ENCODE measurements around the gene CDK11A. TPM values are rescaled to one million over a fixed set of nuclear protein-coding genes. Genes with fewer than 3 reads are reported as not detected.

CDK11A gene
- polyA plus RNA-seq, 2 of the 4 experiments (the other 2 are of a cell fraction), result 6.7 to 36.4 TPM

- Histone ChIP-seq H3K4me3 (no peak overlapping the region), H3K4me2 (no peak overlapping the region), H3K4me1 (no peaks in the 10 kb centered on the region), H3K9me3 (no peaks in the 10 kb centered on the region), H3K27ac (no peak overlapping the region)
- no peak for ATAC-seq
- TF ChIP-seq GATA3 (IDR thresholded peaks at IDR 0.05; ENCODE audit: borderline replicate concordance) (no peak), CEBPB (IDR thresholded peaks at IDR 0.05) (no peak), MAFK (IDR thresholded peaks at IDR 0.05; ENCODE audit: partially characterized antibody) (no peak), TP53 (CRISPR knock-in tag; IDR thresholded peaks at IDR 0.05) (no peak), SMC3 (IDR thresholded peaks at IDR 0.05) (no peak), ESRRA (IDR thresholded peaks at IDR 0.05; ENCODE audit: borderline replicate concordance, low read length) (no peak), ZFP36 (IDR thresholded peaks at IDR 0.05; ENCODE audit: borderline replicate concordance, partially characterized antibody) (no peak), BHLHE40 (IDR thresholded peaks at IDR 0.05; ENCODE audit: low read depth, low read length) (no peak), CHD4 (IDR thresholded peaks at IDR 0.05; ENCODE audit: borderline replicate concordance) (no peak), ZNF302 (CRISPR knock-in tag; IDR thresholded peaks at IDR 0.05) (no peak), FOXS1 (CRISPR knock-in tag; IDR thresholded peaks at IDR 0.05) (no peak), ZC3H11A (IDR thresholded peaks at IDR 0.05) (no peak), CBX2 (IDR thresholded peaks at IDR 0.05; ENCODE audit: borderline replicate concordance, low read depth) (no peak), HOXB13 (CRISPR knock-in tag; IDR thresholded peaks at IDR 0.05; ENCODE audit: low read depth) (no peak), HMGXB4 (CRISPR knock-in tag; IDR thresholded peaks at IDR 0.05; ENCODE audit: borderline replicate concordance) (no peak)
- TF ChIP-seq, protein P1, sequence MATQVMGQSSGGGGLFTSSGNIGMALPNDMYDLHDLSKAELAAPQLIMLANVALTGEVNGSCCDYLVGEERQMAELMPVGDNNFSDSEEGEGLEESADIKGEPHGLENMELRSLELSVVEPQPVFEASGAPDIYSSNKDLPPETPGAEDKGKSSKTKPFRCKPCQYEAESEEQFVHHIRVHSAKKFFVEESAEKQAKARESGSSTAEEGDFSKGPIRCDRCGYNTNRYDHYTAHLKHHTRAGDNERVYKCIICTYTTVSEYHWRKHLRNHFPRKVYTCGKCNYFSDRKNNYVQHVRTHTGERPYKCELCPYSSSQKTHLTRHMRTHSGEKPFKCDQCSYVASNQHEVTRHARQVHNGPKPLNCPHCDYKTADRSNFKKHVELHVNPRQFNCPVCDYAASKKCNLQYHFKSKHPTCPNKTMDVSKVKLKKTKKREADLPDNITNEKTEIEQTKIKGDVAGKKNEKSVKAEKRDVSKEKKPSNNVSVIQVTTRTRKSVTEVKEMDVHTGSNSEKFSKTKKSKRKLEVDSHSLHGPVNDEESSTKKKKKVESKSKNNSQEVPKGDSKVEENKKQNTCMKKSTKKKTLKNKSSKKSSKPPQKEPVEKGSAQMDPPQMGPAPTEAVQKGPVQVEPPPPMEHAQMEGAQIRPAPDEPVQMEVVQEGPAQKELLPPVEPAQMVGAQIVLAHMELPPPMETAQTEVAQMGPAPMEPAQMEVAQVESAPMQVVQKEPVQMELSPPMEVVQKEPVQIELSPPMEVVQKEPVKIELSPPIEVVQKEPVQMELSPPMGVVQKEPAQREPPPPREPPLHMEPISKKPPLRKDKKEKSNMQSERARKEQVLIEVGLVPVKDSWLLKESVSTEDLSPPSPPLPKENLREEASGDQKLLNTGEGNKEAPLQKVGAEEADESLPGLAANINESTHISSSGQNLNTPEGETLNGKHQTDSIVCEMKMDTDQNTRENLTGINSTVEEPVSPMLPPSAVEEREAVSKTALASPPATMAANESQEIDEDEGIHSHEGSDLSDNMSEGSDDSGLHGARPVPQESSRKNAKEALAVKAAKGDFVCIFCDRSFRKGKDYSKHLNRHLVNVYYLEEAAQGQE (IDR thresholded peaks at IDR 0.05), result no peak
- TF ChIP-seq, protein P2, sequence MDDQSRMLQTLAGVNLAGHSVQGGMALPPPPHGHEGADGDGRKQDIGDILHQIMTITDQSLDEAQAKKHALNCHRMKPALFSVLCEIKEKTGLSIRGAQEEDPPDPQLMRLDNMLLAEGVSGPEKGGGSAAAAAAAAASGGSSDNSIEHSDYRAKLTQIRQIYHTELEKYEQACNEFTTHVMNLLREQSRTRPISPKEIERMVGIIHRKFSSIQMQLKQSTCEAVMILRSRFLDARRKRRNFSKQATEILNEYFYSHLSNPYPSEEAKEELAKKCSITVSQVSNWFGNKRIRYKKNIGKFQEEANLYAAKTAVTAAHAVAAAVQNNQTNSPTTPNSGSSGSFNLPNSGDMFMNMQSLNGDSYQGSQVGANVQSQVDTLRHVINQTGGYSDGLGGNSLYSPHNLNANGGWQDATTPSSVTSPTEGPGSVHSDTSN (IDR thresholded peaks at IDR 0.05), result no peak
- TF ChIP-seq, protein P3, sequence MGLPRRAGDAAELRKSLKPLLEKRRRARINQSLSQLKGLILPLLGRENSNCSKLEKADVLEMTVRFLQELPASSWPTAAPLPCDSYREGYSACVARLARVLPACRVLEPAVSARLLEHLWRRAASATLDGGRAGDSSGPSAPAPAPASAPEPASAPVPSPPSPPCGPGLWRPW (IDR thresholded peaks at IDR 0.05), result no peak
- no peak for DNase-seq (ENCODE audit: low read depth in 1 of 2, low spot score in 1 of 2)
- ChIA-PET CTCF (interaction anchor here (0.8 to 1.2 kb wide), 3 partner anchors 13 to 57 kb away, joined by 3 to 4 read pairs (median 3); no protein-coding TSS in a partner anchor), POLR2A (no interaction called here)
- WGBS (ENCODE audit: missing lambda C conversion rate), result no CpG with 5 or more reads among the region's 15 CpGs
- FAIRE-seq, result no peak
Measured at GRCh38 chr1:1666526-1666925, 57.6 kb downstream of the CDK11A start.

DNA sequence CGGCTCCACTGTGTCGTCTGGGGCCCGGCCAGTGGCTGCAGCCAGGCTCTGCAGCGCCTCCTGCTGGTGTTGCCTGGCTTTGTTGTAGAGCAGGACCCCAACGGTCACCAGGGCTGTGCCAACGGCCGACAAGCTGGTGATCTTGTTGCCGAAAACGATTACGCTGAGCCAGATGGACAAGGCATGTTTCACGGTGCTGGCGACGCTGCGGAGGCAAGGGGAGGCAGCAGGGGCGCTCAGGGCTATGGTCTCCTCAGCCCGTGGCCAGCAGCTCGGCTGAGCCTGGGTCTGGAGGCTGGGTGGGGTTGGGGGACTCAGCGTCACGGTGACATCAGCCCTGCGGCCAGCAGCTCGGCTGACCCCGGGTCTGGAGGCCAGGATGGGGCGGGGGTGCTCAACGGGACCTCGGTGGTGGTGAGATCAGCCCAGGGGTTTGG is 58.3 kb downstream of the CDK11A start:
- Histone ChIP-seq H3K27ac (no peak overlapping the region), H3K4me2 (no peak overlapping the region), H3K9me3 (no peaks in the 10 kb centered on the region), H3K4me1 (no peaks in the 10 kb centered on the region), H3K4me3 (no peak overlapping the region)
- WGBS (ENCODE audit: missing lambda C conversion rate), result 87% methylated on average over 24 of the region's 25 CpGs
- TF ChIP-seq, protein P3 (IDR thresholded peaks at IDR 0.05), result no peak
- no peak for TF ChIP-seq SMC3 (IDR thresholded peaks at IDR 0.05)
- TF ChIP-seq, protein P4, sequence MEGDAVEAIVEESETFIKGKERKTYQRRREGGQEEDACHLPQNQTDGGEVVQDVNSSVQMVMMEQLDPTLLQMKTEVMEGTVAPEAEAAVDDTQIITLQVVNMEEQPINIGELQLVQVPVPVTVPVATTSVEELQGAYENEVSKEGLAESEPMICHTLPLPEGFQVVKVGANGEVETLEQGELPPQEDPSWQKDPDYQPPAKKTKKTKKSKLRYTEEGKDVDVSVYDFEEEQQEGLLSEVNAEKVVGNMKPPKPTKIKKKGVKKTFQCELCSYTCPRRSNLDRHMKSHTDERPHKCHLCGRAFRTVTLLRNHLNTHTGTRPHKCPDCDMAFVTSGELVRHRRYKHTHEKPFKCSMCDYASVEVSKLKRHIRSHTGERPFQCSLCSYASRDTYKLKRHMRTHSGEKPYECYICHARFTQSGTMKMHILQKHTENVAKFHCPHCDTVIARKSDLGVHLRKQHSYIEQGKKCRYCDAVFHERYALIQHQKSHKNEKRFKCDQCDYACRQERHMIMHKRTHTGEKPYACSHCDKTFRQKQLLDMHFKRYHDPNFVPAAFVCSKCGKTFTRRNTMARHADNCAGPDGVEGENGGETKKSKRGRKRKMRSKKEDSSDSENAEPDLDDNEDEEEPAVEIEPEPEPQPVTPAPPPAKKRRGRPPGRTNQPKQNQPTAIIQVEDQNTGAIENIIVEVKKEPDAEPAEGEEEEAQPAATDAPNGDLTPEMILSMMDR (IDR thresholded peaks at IDR 0.05), result peak; percentile 32; the same call in 2 of the 3 replicates
- TF ChIP-seq POLR2A (IDR thresholded peaks at IDR 0.05; ENCODE audit: low read length), result no peak
- no peak for TF ChIP-seq SREBF2 (IDR thresholded peaks at IDR 0.05)
- no peak for TF ChIP-seq RFX5 (IDR thresholded peaks at IDR 0.05)
- ChIA-PET POLR2A (no interaction called here), CTCF (interaction anchor here (0.6 to 1.2 kb wide), 5 partner anchors 12 to 56 kb away, joined by 3 to 5 read pairs (median 3); no protein-coding TSS in a partner anchor)
- DNase-seq (ENCODE audit: low read depth in 1 of 2, low spot score in 1 of 2), result peak in 1 of 2 experiments; percentile 14
- peak in 1 of 2 experiments; percentile 73; a peak in 3 of 6 replicates for ATAC-seq
- FAIRE-seq, result no peak

Data from A549 (cell line).